ENCODE results near the gene FGF1.
"Not testable (repeated sequence)": the region's sequence is repeated elsewhere in the genome, so short reads cannot be mapped to it uniquely, and the experiment has no call there.

FGF1 gene

DNA sequence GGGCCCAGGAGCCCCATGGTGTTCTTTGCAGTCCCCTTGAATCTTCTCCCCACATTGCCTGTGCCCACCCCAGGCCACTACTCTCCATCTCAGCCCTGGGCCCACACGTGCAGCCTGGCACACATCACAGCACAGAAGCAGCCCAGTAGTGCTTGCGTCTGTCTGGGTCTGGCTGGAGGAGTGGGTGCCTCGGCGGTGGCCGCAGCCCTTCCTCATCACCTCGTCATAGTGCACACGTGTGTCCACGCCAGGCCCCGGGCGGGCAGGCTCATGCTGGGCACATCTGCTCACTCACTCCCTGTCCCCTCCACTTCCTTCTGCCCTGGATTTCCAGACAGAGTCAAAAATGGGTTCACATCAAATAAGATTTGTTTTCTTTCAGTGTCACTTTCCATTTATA is 33.3 kb downstream of the FGF1 start:
- H3K4me3 ChIP-seq (ENCODE audit: low read length) = no peak overlapping the region
- TF ChIP-seq ZNF274 (IDR thresholded peaks at IDR 0.05; ENCODE audit: low read depth, low read length) = no peak

DNA sequence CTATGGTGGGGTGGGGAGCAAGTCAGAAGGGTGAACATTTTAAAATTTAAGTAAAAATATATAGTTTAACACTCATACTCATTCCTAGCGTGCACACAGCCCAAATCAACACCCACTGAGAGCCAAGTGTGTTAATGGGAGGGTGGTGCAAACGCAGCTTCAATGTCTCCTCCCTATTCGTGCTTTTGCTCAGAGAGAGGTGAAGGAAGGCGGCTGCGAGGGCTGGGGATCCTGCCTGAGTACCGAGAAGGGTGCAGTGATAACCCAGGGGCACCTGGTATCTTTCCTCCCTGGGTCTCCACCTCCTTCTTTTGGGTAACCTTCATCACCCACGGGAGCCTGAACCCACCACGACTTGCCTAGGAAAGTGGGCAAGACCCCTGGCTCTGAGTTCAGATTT is 35.0 kb downstream of the FGF1 start:
- TF ChIP-seq ZNF274 (IDR thresholded peaks at IDR 0.05; ENCODE audit: low read depth, low read length) = no peak
- H3K4me3 ChIP-seq (ENCODE audit: low read length) = no peak overlapping the region

DNA sequence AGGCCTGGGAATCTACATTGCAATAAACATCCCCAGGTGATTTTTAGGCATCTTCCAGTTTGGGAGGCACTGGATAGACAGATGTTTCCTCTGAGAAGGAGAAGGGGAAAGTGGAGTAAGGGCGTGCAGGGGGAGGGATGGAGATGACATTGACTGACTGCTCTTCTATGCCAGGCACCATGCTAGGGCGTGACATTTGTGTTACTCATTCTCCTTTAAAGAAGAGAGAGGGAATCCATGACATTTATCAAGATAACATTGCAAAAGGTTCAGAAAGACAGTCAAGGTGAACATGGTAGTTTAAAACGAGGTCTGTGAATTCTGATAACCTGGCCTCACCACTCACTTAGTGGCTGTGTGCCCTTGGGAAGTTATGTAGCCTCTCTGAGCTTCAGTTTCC is 35.8 kb downstream of the FGF1 start:
- no peak overlapping the region for H3K4me3 ChIP-seq (ENCODE audit: low read length)
- TF ChIP-seq ZNF274 (IDR thresholded peaks at IDR 0.05; ENCODE audit: low read depth, low read length) = no peak

DNA sequence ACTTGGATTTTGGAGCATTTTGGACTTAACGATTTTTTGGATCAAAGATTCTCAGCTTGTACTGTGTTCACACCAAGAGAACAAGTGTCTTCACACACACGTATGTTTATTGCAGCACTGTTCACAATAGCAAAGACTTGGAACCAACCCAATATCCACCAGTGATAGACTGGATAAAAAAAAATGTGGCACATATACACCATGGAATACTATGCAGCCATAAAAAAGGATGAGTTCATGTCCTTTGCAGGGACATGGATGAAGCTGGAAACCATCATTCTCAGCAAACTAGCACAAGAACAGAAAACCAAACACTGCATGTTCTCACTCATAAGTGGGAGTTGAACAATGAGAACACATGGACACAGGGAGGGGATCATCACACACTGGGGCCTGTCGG is 37.8 kb downstream of the FGF1 start:
- H3K4me3 ChIP-seq (ENCODE audit: low read length) = not testable (repeated sequence)

DNA sequence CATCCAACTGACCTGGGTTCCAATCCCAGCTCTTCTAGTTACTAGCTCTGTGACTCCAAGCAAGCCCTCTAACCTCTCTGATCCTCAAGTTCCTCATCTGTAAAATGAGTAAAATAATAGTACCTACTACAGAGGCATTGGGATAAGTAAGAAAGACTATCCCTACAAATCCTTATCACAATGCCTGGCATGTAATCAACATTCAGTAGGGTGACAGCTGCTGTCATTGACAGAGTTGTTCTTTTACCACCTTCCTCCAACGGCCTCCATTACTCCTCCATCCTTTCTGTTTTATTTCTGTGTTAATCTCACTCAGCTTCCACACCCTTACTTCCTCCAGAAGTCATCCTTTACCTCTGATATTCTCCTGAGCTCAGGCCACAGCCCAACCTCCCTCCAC is 40.4 kb downstream of the FGF1 start:
- no peak for TF ChIP-seq ZNF274 (IDR thresholded peaks at IDR 0.05; ENCODE audit: low read depth, low read length)
- H3K4me3 ChIP-seq (ENCODE audit: low read length) = no peak overlapping the region

DNA sequence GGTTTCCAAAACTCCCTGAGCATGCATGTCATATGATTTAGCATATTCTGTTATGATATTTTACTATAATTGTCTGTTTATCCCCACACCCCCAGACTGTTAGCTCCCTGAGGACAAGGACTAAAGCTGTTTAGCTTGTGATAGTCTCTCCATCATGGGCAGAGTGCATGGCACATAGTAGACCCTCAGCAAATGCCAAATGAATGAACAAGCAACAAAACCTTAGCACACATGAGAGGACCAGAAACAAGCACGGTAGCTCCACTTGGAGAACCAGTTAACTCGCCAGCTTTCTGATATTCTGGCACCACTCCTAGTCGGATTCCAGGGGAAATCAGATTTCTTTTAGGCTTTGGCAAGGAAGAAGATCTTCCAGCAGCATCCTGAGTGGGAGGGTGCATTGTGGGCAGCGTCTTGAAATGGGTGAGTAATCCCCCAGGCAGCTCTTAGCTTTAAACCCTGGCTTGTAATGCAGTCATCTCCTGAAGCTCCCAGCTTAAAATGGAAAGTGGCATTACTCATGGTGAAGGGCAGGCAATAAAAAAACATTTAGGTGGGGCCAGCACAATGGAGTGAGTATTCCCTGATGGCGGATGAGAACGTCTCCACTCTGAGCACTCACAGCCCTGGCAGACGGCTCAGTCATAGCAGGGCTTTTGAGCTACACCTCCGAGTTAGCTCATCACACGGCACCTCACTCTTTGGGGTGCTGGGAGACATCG is 41.1 kb downstream of the FGF1 start:
- no peak overlapping the region for H3K4me3 ChIP-seq (ENCODE audit: low read length)
- TF ChIP-seq ZNF274 (IDR thresholded peaks at IDR 0.05; ENCODE audit: low read depth, low read length) = no peak

DNA sequence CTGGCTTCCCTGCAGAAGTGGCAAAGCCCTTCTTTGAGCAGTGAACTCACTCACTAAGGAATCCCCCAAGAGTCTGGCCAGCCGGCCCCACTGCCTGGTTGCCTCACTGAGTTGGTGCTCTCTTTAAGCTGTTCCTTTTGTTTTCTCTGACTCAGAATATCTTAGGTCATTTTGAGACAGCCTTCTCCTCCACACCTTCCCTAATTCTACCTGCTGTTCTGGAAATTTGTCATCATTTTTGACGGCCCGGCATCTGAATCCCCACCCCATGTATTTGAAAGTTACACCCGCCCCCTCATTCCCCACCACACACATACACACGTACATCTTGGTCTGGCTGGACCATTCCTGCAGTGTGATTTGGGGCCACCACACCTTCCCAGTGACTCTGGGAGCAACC is 41.8 kb downstream of the FGF1 start:
- H3K4me3 ChIP-seq (ENCODE audit: low read length) = no peak overlapping the region
- no peak for TF ChIP-seq ZNF274 (IDR thresholded peaks at IDR 0.05; ENCODE audit: low read depth, low read length)

DNA sequence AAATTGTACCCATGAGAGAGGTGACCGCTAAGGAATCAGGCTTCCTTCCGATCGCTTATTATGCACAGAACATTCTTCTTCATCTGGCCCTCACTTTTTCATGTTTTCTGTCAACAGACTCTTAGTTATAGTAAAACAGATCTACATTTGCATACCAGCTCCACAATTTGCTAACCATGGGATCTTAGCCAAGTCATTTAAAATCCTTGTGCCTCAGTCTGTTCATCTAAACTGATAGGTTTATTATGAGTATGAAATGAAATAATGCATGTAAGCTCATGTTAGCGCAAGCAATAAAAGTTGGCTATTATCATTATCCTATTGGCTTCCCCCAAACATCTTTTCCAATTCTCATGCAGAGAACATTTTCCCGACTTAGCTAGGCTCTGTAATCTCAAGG is 42.3 kb downstream of the FGF1 start:
- H3K4me3 ChIP-seq (ENCODE audit: low read length) = no peak overlapping the region
- no peak for TF ChIP-seq ZNF274 (IDR thresholded peaks at IDR 0.05; ENCODE audit: low read depth, low read length)

DNA sequence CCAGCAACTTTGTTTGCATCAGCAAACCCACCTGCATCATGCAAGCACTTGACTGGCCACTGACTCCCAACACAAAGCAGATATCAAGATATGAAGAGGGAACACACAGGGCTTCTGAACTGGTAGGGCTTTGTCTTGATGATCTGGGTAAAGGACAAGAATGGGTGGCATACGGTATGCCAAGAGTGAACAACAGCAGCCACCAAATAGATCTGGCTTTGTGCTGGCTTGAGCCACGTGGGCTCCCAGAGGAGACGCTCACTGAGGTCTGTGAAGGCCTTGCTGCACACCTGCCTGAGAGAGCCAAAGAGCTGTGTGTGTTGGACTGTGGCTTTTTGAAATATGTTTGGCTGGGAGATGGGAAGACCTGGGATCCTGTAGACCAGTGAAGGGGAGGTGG is 43.5 kb downstream of the FGF1 start:
- H3K4me3 ChIP-seq (ENCODE audit: low read length) = no peak overlapping the region
- TF ChIP-seq ZNF274 (IDR thresholded peaks at IDR 0.05; ENCODE audit: low read depth, low read length) = no peak

DNA sequence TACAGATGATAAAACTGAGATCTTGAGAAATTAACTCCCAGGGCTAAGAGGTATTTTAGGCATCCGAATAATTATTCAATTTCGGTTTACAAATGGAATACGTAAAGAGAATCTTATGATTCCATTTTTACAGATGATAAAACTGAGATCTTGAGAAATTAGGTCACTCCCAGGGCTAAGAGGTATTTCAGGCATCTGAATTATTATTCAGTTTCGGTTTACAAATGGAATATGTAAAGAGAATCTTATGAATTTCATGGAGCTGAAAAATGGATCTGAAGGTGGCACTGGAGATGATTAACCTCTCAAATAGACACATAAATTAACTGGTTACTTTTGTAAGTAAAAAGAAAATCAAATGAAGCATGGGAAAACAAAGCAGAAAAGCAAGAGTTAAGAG is 44.2 kb downstream of the FGF1 start:
- no peak overlapping the region for H3K4me3 ChIP-seq (ENCODE audit: low read length)
- no peak for TF ChIP-seq ZNF274 (IDR thresholded peaks at IDR 0.05; ENCODE audit: low read depth, low read length)

DNA sequence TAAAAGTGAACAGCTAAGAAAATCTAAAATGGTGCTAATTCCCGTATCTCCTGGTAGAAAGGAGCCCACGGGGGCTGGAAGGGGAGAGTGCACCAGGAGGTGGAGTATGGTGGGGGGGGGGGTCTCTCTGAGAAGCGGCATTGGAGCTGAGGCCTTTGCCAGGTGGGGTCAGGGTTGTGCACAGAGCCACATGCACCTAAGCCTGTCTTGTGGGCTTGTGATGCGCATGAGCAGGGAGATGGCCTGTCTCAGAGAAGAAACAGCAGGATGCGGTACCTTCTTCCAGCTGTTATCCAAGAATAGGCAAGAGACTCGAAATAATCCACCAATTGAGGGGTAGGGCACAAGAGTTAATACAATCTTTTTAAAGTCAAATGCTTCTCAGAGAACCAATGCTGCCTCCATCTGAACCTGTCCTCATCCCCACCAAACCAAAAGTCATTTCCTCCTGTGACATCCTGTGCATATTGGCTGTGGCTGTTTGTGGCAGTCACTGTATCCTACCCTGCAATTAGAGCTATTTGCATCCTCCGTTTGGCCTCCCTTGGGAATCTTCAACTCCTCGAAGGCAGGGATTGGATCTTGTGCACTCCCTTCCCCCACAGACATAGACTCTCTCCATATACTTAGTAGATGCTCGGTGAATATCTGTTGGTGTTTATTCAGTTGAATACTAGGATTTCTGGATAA is 45.4 kb downstream of the FGF1 start:
- no peak for TF ChIP-seq ZNF274 (IDR thresholded peaks at IDR 0.05; ENCODE audit: low read depth, low read length)
- no peak overlapping the region for H3K4me3 ChIP-seq (ENCODE audit: low read length)

DNA sequence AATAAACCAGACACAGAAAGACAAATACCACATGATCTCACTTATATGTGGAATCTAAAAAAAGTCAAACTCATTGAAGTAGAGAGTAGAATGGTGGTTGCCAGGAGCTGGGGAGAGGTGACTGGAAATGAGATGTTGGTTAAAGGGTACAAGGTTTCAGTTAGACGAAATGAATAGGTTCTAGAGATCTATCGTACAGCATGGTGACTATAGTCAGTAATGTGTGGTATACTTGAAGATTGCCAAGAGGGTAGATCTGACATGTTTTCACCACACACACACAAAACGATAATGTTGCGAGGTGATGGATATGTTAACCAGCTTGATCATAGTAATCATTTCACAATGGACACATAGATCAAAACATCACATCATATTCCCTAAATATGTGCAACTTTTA is 46.4 kb downstream of the FGF1 start:
- TF ChIP-seq ZNF274 (IDR thresholded peaks at IDR 0.05; ENCODE audit: low read depth, low read length) = no peak
- H3K4me3 ChIP-seq (ENCODE audit: low read length) = no peak overlapping the region

DNA sequence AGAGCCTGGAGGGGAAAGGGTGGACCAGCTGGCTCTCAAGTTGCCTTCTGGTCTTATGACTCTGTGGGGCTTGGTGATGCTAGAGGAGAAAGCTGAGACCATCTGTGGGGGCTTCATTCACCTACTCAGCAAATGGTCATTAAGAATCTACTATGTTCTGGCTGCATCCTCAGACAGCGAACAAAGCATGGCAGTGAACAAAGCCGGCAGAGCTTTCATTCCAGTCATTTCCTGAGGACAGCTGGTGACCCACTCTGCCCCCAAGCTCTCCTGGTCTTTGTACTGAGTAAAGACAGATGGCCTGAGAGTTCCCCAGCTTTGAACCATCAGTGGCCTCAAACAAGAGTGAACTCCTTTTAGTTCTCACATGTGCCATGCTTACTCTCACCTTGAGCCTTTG is 48.0 kb downstream of the FGF1 start:
- no peak for TF ChIP-seq ZNF274 (IDR thresholded peaks at IDR 0.05; ENCODE audit: low read depth, low read length)
- H3K4me3 ChIP-seq (ENCODE audit: low read length) = no peak overlapping the region

DNA sequence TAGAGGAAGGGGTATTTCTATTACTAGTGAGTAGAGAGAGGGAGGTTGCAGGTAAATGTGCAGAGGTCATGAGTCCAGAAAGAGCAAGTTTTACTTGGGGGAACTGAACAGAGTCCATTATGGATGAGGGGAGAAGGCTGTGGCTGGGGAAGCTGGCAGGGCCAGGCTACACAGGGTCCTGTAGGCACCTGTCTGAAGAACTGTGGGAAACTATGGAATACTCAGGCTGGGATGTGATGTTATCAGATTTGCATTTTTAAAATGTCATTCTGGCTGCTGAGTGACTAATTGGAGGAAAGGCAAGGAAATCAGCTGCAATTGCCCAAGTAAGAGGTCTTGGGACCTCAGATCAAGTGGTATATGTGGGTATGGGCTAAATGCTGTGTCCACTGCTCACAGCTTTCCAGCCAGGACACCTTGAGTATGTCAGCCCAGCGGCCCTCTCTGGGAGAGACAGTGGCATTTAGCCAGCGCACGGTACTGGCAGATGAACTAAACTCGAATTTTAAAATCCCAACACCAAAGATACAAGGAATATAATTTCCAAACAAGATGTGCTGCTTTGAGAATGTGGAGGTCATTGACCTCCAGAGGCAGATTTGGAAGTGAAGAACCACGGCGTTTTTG is 49.1 kb downstream of the FGF1 start:
- no peak overlapping the region for H3K4me3 ChIP-seq (ENCODE audit: low read length)
- no peak for TF ChIP-seq ZNF274 (IDR thresholded peaks at IDR 0.05; ENCODE audit: low read depth, low read length)

DNA sequence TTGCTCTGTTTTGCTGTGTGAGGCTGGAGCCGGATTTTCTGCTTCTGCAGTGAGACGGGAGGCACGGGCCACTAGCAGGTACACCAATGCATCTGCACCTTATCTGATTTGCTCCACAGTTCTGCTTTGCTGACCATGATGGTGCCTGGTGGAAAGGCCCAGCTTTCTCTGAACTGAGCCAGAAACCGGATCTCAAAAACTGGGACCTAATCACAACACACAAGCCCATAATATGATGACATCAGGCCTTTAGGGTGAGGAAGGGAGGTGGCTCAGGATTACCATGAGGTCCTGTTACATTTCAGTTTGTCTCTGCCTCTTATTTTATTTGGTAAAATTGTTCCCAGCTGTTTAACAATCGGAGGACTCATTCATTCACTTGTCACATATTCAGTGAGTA is 49.8 kb downstream of the FGF1 start:
- TF ChIP-seq ZNF274 (IDR thresholded peaks at IDR 0.05; ENCODE audit: low read depth, low read length) = no peak
- H3K4me3 ChIP-seq (ENCODE audit: low read length) = no peak overlapping the region

Measured in GM08714 (cell line).